ENCODE results near the gene ADGRD1. TPM values are rescaled to one million over a fixed set of nuclear protein-coding genes. Genes with fewer than 3 reads are reported as not detected.

Gene ADGRD1
- polyA plus RNA-seq, 1 of the 3 experiments (the other 2 are of a cell fraction), result not detected

DNA sequence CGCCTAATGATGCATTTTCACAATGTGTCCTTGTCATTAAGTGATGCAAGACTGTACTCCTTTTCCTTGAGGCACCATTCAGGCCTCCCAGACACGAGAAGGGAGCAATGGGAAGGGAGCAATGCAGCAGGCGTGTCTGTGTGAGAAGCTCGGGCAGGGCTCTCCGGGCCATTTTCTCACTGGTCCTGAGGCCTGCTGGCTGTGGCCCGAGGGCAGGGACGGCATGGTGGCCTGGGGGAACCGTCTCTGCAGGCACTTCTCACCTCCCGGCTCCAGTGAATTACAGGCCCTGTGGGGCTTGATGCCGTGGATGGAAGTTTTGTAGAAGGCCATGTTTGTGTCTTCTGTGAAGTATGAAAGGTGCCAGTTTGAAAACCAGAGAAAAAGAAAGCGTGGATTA lies 71.0 kb downstream of the ADGRD1 start:
- no peaks in the 10 kb centered on the region for H3K9me2 ChIP-seq
- no peaks in the 10 kb centered on the region for H4K20me1 ChIP-seq (ENCODE audit: insufficient read depth)
- DNase-seq, result no peak
- no peaks in the 10 kb centered on the region for H3K36me3 ChIP-seq (replicated peaks in 1 of 2; ENCODE audit: control insufficient read depth in 1 of 2, insufficient read depth in 2 of 2, low read length in 1 of 2)
- no peak overlapping the region for H2AFZ ChIP-seq (ENCODE audit: low read depth)
- no peaks in the 10 kb centered on the region for H3K27me3 ChIP-seq (ENCODE audit: insufficient read depth)
- H3K9ac ChIP-seq, result no peak overlapping the region
- CTCF ChIA-PET, result no interaction called here
- H3K27ac ChIP-seq (ENCODE audit: low read depth in 2 of 2, low read length in 1 of 2), result no peak overlapping the region
- POLR2A ChIA-PET, result no interaction called here
- WGBS (ENCODE audit: low lambda C conversion rate), result 40% methylated on average over 10 of the region's 11 CpGs
- no peaks in the 10 kb centered on the region for H3K9me3 ChIP-seq
- no peak overlapping the region for H3K4me2 ChIP-seq
- H3K4me3 ChIP-seq (ENCODE audit: low read depth in 2 of 2, low read length in 1 of 2), result no peak overlapping the region
- no peaks in the 10 kb centered on the region for H3K4me1 ChIP-seq (ENCODE audit: control insufficient read depth in 1 of 2, insufficient read depth in 2 of 2, low read depth in 1 of 2, low read length in 1 of 2)
- no peaks in the 10 kb centered on the region for H3K79me2 ChIP-seq (ENCODE audit: insufficient read depth)
- TF ChIP-seq SIN3A (IDR thresholded peaks at IDR 0.05; ENCODE audit: borderline replicate concordance, low read depth, low read length) (no peak), EP300 (IDR thresholded peaks at IDR 0.05; ENCODE audit: borderline replicate concordance in 1 of 2, low read depth in 1 of 2, low read length in 1 of 2) (no peak), NRF1 (IDR thresholded peaks at IDR 0.05; ENCODE audit: low read depth, low read length) (no peak), YY1 (IDR thresholded peaks at IDR 0.05; ENCODE audit: low read depth) (no peak), RFX5 (IDR thresholded peaks at IDR 0.05; ENCODE audit: low read length) (no peak), TAF1 (IDR thresholded peaks at IDR 0.05; ENCODE audit: borderline replicate concordance, low read depth, low read length) (no peak), EZH2phosphoT487 (IDR thresholded peaks at IDR 0.05; ENCODE audit: borderline replicate concordance, low read depth) (no peak), FOXM1 (IDR thresholded peaks at IDR 0.05; ENCODE audit: low read depth) (no peak), GATA2 (CRISPR knock-in tag; IDR thresholded peaks at IDR 0.05) (no peak), FOSL2 (IDR thresholded peaks at IDR 0.05; ENCODE audit: borderline replicate concordance, low read depth) (no peak), RXRA (IDR thresholded peaks at IDR 0.05; ENCODE audit: borderline replicate concordance, low read depth) (no peak)
- TF ChIP-seq, protein P1, sequence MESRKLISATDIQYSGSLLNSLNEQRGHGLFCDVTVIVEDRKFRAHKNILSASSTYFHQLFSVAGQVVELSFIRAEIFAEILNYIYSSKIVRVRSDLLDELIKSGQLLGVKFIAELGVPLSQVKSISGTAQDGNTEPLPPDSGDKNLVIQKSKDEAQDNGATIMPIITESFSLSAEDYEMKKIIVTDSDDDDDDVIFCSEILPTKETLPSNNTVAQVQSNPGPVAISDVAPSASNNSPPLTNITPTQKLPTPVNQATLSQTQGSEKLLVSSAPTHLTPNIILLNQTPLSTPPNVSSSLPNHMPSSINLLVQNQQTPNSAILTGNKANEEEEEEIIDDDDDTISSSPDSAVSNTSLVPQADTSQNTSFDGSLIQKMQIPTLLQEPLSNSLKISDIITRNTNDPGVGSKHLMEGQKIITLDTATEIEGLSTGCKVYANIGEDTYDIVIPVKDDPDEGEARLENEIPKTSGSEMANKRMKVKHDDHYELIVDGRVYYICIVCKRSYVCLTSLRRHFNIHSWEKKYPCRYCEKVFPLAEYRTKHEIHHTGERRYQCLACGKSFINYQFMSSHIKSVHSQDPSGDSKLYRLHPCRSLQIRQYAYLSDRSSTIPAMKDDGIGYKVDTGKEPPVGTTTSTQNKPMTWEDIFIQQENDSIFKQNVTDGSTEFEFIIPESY (IDR thresholded peaks at IDR 0.05; ENCODE audit: borderline replicate concordance, low read depth), result no peak
- TF ChIP-seq, protein P2, sequence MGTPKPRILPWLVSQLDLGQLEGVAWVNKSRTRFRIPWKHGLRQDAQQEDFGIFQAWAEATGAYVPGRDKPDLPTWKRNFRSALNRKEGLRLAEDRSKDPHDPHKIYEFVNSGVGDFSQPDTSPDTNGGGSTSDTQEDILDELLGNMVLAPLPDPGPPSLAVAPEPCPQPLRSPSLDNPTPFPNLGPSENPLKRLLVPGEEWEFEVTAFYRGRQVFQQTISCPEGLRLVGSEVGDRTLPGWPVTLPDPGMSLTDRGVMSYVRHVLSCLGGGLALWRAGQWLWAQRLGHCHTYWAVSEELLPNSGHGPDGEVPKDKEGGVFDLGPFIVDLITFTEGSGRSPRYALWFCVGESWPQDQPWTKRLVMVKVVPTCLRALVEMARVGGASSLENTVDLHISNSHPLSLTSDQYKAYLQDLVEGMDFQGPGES (IDR thresholded peaks at IDR 0.05; ENCODE audit: low read depth, low read length), result no peak
- TF ChIP-seq, protein P3, sequence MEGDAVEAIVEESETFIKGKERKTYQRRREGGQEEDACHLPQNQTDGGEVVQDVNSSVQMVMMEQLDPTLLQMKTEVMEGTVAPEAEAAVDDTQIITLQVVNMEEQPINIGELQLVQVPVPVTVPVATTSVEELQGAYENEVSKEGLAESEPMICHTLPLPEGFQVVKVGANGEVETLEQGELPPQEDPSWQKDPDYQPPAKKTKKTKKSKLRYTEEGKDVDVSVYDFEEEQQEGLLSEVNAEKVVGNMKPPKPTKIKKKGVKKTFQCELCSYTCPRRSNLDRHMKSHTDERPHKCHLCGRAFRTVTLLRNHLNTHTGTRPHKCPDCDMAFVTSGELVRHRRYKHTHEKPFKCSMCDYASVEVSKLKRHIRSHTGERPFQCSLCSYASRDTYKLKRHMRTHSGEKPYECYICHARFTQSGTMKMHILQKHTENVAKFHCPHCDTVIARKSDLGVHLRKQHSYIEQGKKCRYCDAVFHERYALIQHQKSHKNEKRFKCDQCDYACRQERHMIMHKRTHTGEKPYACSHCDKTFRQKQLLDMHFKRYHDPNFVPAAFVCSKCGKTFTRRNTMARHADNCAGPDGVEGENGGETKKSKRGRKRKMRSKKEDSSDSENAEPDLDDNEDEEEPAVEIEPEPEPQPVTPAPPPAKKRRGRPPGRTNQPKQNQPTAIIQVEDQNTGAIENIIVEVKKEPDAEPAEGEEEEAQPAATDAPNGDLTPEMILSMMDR (IDR thresholded peaks at IDR 0.05), result no peak
- no peaks in the 10 kb centered on the region for H3F3A ChIP-seq (replicated peaks; ENCODE audit: insufficient read depth)

All from SK-N-SH (cell line).